Uterus (tissue), 4 donors: ENCODE measurements around the gene EWSR1. TPM values are rescaled to one million over a fixed set of nuclear protein-coding genes. Genes with fewer than 3 reads are reported as not detected.

Source experiments
- DNase-seq, 2 donors: peaks; one replicate each; pipeline ENCODE4 v3.0.0-alpha.2; 2019 to 2020
- H3K27ac ChIP-seq, 2 donors: fragments of 200-600 bp; sonication (generic); 1 replicate in 1 of 2; 2 replicates in 1 of 2; pipeline ENCODE4 v1.5.1; 2016 to 2018
- H3K27me3 ChIP-seq, 2 donors: fragments of 200-600 bp; sonication (generic); one replicate each; pipeline ENCODE4 v1.5.1; 2018 to 2019; ENCODE audit warnings: control low read depth in 1 of 2
- H3K36me3 ChIP-seq, 2 donors: fragments of 200-600 bp; sonication (generic); one replicate each; pipeline ENCODE4 v1.5.1; 2019; ENCODE audit warnings: control low read depth in 1 of 2
- H3K4me1 ChIP-seq, 2 donors: fragments of 200-600 bp; sonication (generic); one replicate each; pipeline ENCODE4 v1.5.1; 2018 to 2019; ENCODE audit warnings: control low read depth in 1 of 2
- H3K4me3 ChIP-seq, 2 donors: fragments of 200-600 bp; sonication (generic); 1 replicate in 1 of 2; 2 replicates in 1 of 2; pipeline ENCODE4 v1.5.1; 2018 to 2019; ENCODE audit warnings: mild to moderate bottlenecking in 1 of 2
- H3K9me3 ChIP-seq, 2 donors: fragments of 200-600 bp; sonication (generic); one replicate each; pipeline ENCODE4 v1.5.1; 2019; ENCODE audit warnings: control low read depth in 1 of 2
- CTCF ChIP-seq, 4 experiments: fragments of 200-600 bp in 2 of 4; fragments of 450-650 bp in 2 of 4; sonication (generic) in 2 of 4; IDR thresholded peaks; one replicate each; pipeline ENCODE4 v1.5.1; 2016 to 2019; ENCODE audit warnings: antibody characterized with exemption in 4 of 4, mild to moderate bottlenecking in 2 of 4, moderate library complexity in 1 of 4
- POLR2A ChIP-seq, 2 donors: fragments of 450-650 bp; IDR thresholded peaks; one replicate each; pipeline ENCODE4 v1.6.1; 2016; ENCODE audit warnings: antibody characterized with exemption in 2 of 2, mild to moderate bottlenecking in 1 of 2, moderate library complexity in 1 of 2
- intact Hi-C: fragments of 100-400 bp; cut with DNase I; formaldehyde crosslinking; loops from one replicate; pipeline ENCODE4 v1.15.1; 2023; ENCODE audit warnings: low total_unique reads
- total RNA-seq, 4 donors: library from RNA; depleted of rRNA in 3 of 4; stranded (reverse); fragments of >200 nt in 3 of 4; gene quantifications; one replicate each; pipeline versions ENCODE4 v1.1.0 to v1.2.4, GENCODE V29; 2014 to 2023
- donor health status: DM: yes; HTN: yes; CAD: no.

Gene EWSR1
- total RNA-seq, 4 donors from 2014 or later: 120 to 221 (median 137) TPM

DNA sequence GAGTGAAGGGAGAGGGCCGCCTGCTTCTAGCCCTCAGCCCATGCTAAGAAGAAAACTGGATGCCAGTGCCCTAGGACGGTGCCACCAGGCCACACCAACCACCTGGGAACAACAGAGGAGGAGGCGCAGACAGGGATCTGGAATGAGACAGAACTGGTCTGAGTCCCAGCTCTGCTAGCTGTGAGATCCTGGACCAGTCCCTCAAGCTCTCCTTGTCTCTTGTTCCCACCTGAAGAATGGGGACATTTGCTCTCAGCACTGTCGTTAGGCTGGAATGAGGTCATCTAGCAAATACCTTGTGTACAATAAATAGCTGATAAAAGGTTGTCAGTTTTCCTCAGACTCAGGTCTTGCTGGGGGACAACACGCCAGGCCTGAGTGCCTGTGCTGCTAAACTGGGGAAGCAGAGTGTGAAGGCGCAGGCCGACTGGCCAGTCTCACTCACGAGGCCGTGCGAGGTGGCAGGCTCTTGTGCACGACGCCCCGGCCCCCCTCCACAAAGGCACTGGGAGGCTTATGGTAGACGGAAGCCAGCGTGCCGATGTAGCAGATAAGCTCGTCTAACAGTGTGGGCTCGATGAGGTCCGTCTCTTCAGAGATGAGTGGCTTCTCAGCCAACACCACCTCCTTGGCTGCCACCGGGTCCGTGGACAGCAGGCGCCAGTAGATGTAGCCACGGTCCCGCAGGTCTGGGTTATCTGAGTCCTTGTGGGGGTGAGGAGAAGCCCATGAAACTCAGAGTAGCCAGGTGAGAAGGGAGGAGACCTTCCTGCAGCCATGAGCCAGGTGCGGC is 73.2 kb downstream of the EWSR1 start:
- H3K4me1 ChIP-seq: no peaks in the 10 kb centered on the region
- no peak for TF ChIP-seq CTCF (IDR thresholded peaks at IDR 0.05)
- no peak for TF ChIP-seq POLR2A (IDR thresholded peaks at IDR 0.05)
- H3K27me3 ChIP-seq: no peaks in the 10 kb centered on the region
- H3K36me3 ChIP-seq: no peaks in the 10 kb centered on the region
- H3K27ac ChIP-seq: no peak overlapping the region
- intact Hi-C loops: no loop called here
- H3K9me3 ChIP-seq: no peaks in the 10 kb centered on the region
- H3K4me3 ChIP-seq: no peak overlapping the region
- no peak for DNase-seq

DNA sequence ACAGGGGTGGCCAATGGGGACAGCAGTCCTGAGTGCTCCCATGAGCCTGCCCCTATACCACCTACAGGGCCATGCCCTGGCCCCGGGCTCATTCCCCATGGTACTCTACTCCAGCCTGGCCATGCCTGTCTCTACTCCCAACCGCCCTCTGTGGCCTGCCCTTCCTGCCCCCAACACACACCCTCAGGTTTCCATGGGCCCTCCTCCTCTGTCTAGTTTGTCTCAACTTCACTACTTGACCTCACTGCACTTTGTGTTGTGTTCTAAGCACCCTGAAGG is 73.7 kb downstream of the EWSR1 start:
- H3K27me3 ChIP-seq: no peaks in the 10 kb centered on the region
- no peak overlapping the region for H3K4me3 ChIP-seq
- H3K27ac ChIP-seq: no peak overlapping the region
- no peaks in the 10 kb centered on the region for H3K4me1 ChIP-seq
- no peaks in the 10 kb centered on the region for H3K9me3 ChIP-seq
- no peak for TF ChIP-seq POLR2A (IDR thresholded peaks at IDR 0.05)
- TF ChIP-seq CTCF (IDR thresholded peaks at IDR 0.05): no peak
- intact Hi-C loops: no loop called here
- H3K36me3 ChIP-seq: no peaks in the 10 kb centered on the region
- DNase-seq: no peak

DNA sequence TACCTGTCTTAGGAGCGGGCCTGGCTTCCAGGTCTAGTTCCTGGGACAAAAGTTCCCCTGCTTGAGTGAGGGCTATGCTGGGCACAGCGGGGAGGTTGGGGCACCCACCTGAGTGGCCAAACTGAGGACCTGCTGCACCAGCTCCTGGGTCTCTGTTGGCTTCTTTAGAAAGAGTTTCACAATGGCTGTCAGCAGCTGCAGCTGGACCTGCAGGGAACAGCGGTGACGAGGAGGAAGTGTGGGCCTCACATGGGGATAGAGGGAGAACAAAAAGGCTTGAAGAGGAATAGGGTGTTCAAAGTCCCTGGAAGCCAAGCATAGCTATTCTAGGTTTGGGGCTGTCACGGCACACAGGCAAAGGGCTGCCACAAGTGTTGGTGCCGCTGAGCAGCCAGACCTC is 74.1 kb downstream of the EWSR1 start:
- Histone ChIP-seq H3K27ac (no peak overlapping the region), H3K4me3 (no peak overlapping the region), H3K36me3 (no peaks in the 10 kb centered on the region), H3K9me3 (no peaks in the 10 kb centered on the region), H3K27me3 (no peaks in the 10 kb centered on the region), H3K4me1 (no peaks in the 10 kb centered on the region)
- DNase-seq: no peak
- intact Hi-C loops: no loop called here
- TF ChIP-seq CTCF (IDR thresholded peaks at IDR 0.05) (no peak), POLR2A (IDR thresholded peaks at IDR 0.05) (no peak)

DNA sequence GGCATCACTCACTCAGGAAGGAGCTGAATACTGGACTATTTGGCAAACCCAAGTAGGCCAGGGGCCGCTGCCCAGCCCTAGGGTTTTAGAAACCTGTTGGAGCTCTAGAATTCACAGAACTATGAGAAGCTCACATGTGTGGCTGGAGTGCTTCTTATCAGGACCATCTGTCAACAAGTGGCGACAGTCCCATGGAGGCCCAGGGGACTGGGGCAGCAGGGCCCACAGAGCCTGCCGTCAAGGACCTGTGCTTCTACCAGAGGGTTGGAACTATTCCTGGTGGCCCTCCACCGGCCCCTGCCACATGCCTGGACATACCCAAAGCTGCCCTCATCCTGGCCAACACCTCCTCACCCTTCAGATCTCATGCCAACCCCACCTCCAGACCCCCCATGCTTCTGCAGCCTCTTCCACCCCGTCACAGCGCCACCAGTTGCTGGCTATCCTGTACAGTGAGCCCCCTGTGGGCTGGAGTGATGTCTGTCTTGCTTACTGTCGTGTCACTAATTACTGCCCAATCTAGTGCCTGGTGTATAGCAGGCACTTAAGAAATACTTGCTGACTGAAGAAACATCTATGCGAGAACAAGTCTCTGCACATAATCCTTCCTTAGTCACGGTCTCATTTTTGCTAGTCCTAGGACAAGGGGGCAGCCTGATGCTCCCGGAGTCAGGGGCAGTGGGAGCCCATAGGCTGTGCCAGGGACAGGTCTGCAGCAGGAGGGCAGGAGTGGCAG is 74.7 kb downstream of the EWSR1 start:
- Histone ChIP-seq H3K9me3 (no peaks in the 10 kb centered on the region), H3K4me1 (no peaks in the 10 kb centered on the region), H3K36me3 (no peaks in the 10 kb centered on the region), H3K27ac (no peak overlapping the region), H3K27me3 (no peaks in the 10 kb centered on the region), H3K4me3 (no peak overlapping the region)
- no peak for DNase-seq
- intact Hi-C loops: no loop called here
- TF ChIP-seq POLR2A (IDR thresholded peaks at IDR 0.05): no peak

DNA sequence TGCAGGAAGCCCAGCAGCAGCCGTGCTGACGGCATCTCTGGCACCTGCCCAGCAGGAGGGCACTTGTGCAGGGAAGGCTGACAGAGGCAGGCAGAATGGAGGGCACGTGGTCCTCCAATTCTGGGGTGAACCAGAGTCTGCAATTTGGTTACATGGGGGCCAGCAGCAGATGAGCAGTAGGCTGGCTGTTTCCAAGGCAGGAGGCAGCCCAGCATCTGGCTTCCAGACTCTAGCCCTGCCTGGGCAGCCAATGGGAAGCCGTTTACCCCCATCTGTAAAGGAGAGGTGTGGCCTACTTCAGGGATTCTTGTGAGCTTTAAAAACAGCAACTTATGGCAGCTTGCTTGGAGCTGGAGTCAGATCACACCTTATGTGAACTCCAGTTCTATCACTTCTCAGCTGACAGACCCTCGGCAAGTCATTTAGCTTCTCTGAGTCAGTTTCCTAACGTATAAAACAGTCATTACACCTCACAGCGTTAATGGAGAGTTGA is 75.3 kb downstream of the EWSR1 start:
- no peaks in the 10 kb centered on the region for H3K9me3 ChIP-seq
- H3K4me1 ChIP-seq: no peaks in the 10 kb centered on the region
- intact Hi-C loops: no loop called here
- no peak for TF ChIP-seq CTCF (IDR thresholded peaks at IDR 0.05)
- no peak for TF ChIP-seq POLR2A (IDR thresholded peaks at IDR 0.05)
- H3K36me3 ChIP-seq: no peaks in the 10 kb centered on the region
- H3K4me3 ChIP-seq: no peak overlapping the region
- no peaks in the 10 kb centered on the region for H3K27me3 ChIP-seq
- no peak overlapping the region for H3K27ac ChIP-seq
- no peak for DNase-seq
